Memory B cell (primary cell): ENCODE results near the gene PDZK1IP1.

ENCODE experiments used
- ATAC-seq: fragments of 150-1000 bp; cut with Tn5 transposase; 2 replicates; pipeline ENCODE4 v1.10.0; 2021; ENCODE audit warnings: low read depth, mild to moderate bottlenecking, moderate library complexity
- DNase-seq, 2 donors: peaks; one replicate each; pipeline ENCODE4 v3.0.0; 2022; ENCODE audit warnings: low spot score in 2 of 2
- H3K27ac Mint-ChIP-seq: one replicate; pipeline ENCODE4 v1.8.0; 2022; ENCODE audit warnings: mild to moderate bottlenecking, moderate library complexity, mixed read lengths
- H3K27me3 Mint-ChIP-seq: one replicate; pipeline ENCODE4 v1.8.0; 2022; ENCODE audit warnings: mixed read lengths
- H3K36me3 Mint-ChIP-seq: one replicate; pipeline ENCODE4 v1.8.0; 2022; ENCODE audit warnings: mild to moderate bottlenecking, mixed read lengths
- H3K4me1 Mint-ChIP-seq: one replicate; pipeline ENCODE4 v1.8.0; 2022; ENCODE audit warnings: mixed read lengths
- H3K4me3 Mint-ChIP-seq: one replicate; pipeline ENCODE4 v1.8.0; 2022; ENCODE audit warnings: mild to moderate bottlenecking, moderate library complexity, mixed read lengths
- H3K9me3 Mint-ChIP-seq: one replicate; pipeline ENCODE4 v1.8.0; 2022; ENCODE audit warnings: mixed read lengths

PDZK1IP1 gene

GRCh38 chr1:47227341-47228232, 37.8 kb upstream of the PDZK1IP1 start:
- Mint-ChIP-seq H3K4me3 (no peak overlapping the region), H3K9me3 (no peaks in the 10 kb centered on the region), H3K27ac (no peak overlapping the region), H3K4me1 (peaks cover 16% of the 10 kb centered on the region), H3K27me3 (peaks cover 30% of the 10 kb centered on the region), H3K36me3 (no peaks in the 10 kb centered on the region)
- ATAC-seq (no peak), DNase-seq (no peak)

- Mint-ChIP-seq H3K27ac (no peak overlapping the region), H3K4me3 (no peak overlapping the region), H3K36me3 (no peaks in the 10 kb centered on the region)
Measured at GRCh38 chr1:47226839-47227215, 37.0 kb upstream of the PDZK1IP1 start.

GRCh38 chr1:47226121-47226838, 36.4 kb upstream of the PDZK1IP1 start:
- ATAC-seq = no peak
- peaks cover 22% of the 10 kb centered on the region for H3K27me3 Mint-ChIP-seq
- peaks cover 7% of the 10 kb centered on the region for H3K4me1 Mint-ChIP-seq
- H3K27ac Mint-ChIP-seq = no peak overlapping the region
- H3K9me3 Mint-ChIP-seq = no peaks in the 10 kb centered on the region
- H3K36me3 Mint-ChIP-seq = no peaks in the 10 kb centered on the region
- peak overlapping the region; percentile 24 for H3K4me3 Mint-ChIP-seq
- no peak for DNase-seq

More at GRCh38 chr1:47226839-47227215, 37.0 kb upstream of the PDZK1IP1 start:
- DNase-seq (no peak), ATAC-seq (no peak)
- peaks cover 12% of the 10 kb centered on the region for H3K4me1 Mint-ChIP-seq
- H3K27me3 Mint-ChIP-seq = peaks cover 25% of the 10 kb centered on the region
- no peaks in the 10 kb centered on the region for H3K9me3 Mint-ChIP-seq

GRCh38 chr1:47225430-47226100, 35.7 kb upstream of the PDZK1IP1 start:
- Mint-ChIP-seq H3K27ac (no peak overlapping the region), H3K4me1 (peaks cover 6% of the 10 kb centered on the region), H3K36me3 (no peaks in the 10 kb centered on the region), H3K9me3 (no peaks in the 10 kb centered on the region), H3K4me3 (no peak overlapping the region), H3K27me3 (peaks cover 25% of the 10 kb centered on the region)
- no peak for ATAC-seq
- no peak for DNase-seq

GRCh38 chr1:47224676-47225399, 35.0 kb upstream of the PDZK1IP1 start:
- no peak for DNase-seq
- Mint-ChIP-seq H3K36me3 (no peaks in the 10 kb centered on the region), H3K4me3 (no peak overlapping the region), H3K9me3 (peaks cover 2% of the 10 kb centered on the region), H3K4me1 (peaks cover 6% of the 10 kb centered on the region), H3K27ac (no peak overlapping the region), H3K27me3 (peaks cover 21% of the 10 kb centered on the region)
- no peak for ATAC-seq

- Mint-ChIP-seq H3K36me3 (no peaks in the 10 kb centered on the region), H3K4me3 (no peak overlapping the region)
- no peak for ATAC-seq
Measured at GRCh38 chr1:47223921-47224675, 34.3 kb upstream of the PDZK1IP1 start.

GRCh38 chr1:47223174-47223920, 33.5 kb upstream of the PDZK1IP1 start:
- H3K4me3 Mint-ChIP-seq = no peak overlapping the region
- no peaks in the 10 kb centered on the region for H3K36me3 Mint-ChIP-seq
- H3K27me3 Mint-ChIP-seq = peaks cover 13% of the 10 kb centered on the region
- peaks cover 2% of the 10 kb centered on the region for H3K9me3 Mint-ChIP-seq
- ATAC-seq (no peak), DNase-seq (no peak)
- H3K27ac Mint-ChIP-seq = no peak overlapping the region
- H3K4me1 Mint-ChIP-seq = peaks cover 5% of the 10 kb centered on the region

More at GRCh38 chr1:47223921-47224675, 34.3 kb upstream of the PDZK1IP1 start:
- H3K9me3 Mint-ChIP-seq = peaks cover 2% of the 10 kb centered on the region
- H3K27ac Mint-ChIP-seq = no peak overlapping the region
- H3K27me3 Mint-ChIP-seq = peaks cover 15% of the 10 kb centered on the region
- no peak for DNase-seq
- H3K4me1 Mint-ChIP-seq = peaks cover 5% of the 10 kb centered on the region

- peaks cover 11% of the 10 kb centered on the region for H3K27me3 Mint-ChIP-seq
- H3K4me1 Mint-ChIP-seq = peaks cover 5% of the 10 kb centered on the region
- no peaks in the 10 kb centered on the region for H3K36me3 Mint-ChIP-seq
- no peak for ATAC-seq
- no peak for DNase-seq
- no peak overlapping the region for H3K27ac Mint-ChIP-seq
- no peak overlapping the region for H3K4me3 Mint-ChIP-seq
- peaks cover 2% of the 10 kb centered on the region for H3K9me3 Mint-ChIP-seq
Measured at GRCh38 chr1:47222476-47222875, 32.6 kb upstream of the PDZK1IP1 start.

- no peaks in the 10 kb centered on the region for H3K4me1 Mint-ChIP-seq
- peaks cover 5% of the 10 kb centered on the region for H3K27me3 Mint-ChIP-seq
- H3K36me3 Mint-ChIP-seq = no peaks in the 10 kb centered on the region
- ATAC-seq (no peak), DNase-seq (no peak)
- H3K4me3 Mint-ChIP-seq = no peak overlapping the region
- H3K27ac Mint-ChIP-seq = no peak overlapping the region
- H3K9me3 Mint-ChIP-seq = peaks cover 2% of the 10 kb centered on the region
Measured at GRCh38 chr1:47219590-47220220, 29.9 kb upstream of the PDZK1IP1 start.

- no peaks in the 10 kb centered on the region for H3K4me1 Mint-ChIP-seq
- H3K27ac Mint-ChIP-seq = no peak overlapping the region
- DNase-seq (no peak), ATAC-seq (no peak)
- H3K27me3 Mint-ChIP-seq = peaks cover 5% of the 10 kb centered on the region
- no peaks in the 10 kb centered on the region for H3K36me3 Mint-ChIP-seq
- peaks cover 2% of the 10 kb centered on the region for H3K9me3 Mint-ChIP-seq
- no peak overlapping the region for H3K4me3 Mint-ChIP-seq
Measured at GRCh38 chr1:47219001-47219400, 29.2 kb upstream of the PDZK1IP1 start.

- Mint-ChIP-seq H3K27me3 (peaks cover 4% of the 10 kb centered on the region), H3K9me3 (peaks cover 2% of the 10 kb centered on the region), H3K4me1 (no peaks in the 10 kb centered on the region), H3K36me3 (no peaks in the 10 kb centered on the region), H3K4me3 (no peak overlapping the region), H3K27ac (no peak overlapping the region)
- no peak for ATAC-seq
- no peak for DNase-seq
Measured at GRCh38 chr1:47216278-47217059, 26.6 kb upstream of the PDZK1IP1 start.

GRCh38 chr1:47215713-47216112, 25.9 kb upstream of the PDZK1IP1 start:
- H3K9me3 Mint-ChIP-seq = peaks cover 2% of the 10 kb centered on the region
- no peak overlapping the region for H3K4me3 Mint-ChIP-seq
- H3K27me3 Mint-ChIP-seq = peaks cover under 1% of the 10 kb centered on the region
- no peak overlapping the region for H3K27ac Mint-ChIP-seq
- no peak for DNase-seq
- no peaks in the 10 kb centered on the region for H3K4me1 Mint-ChIP-seq
- no peaks in the 10 kb centered on the region for H3K36me3 Mint-ChIP-seq
- no peak for ATAC-seq
